K562 (cell line): ENCODE data around the gene LRRC27. TPM values are rescaled to one million over a fixed set of nuclear protein-coding genes. Genes with fewer than 3 reads are reported as not detected.

Experiments
- ATAC-seq: fragments of 200-7000 bp; cut with Tn5 transposase; 3 replicates; pipeline ENCODE4 v1.9.1; 2020; ENCODE audit warnings: moderate library complexity
- BruUV-seq: library from RNA; stranded (reverse); fragments of 400-500 nt; replicated peaks from 2 replicates; lab custom pipeline; 2021; lab: Mats Ljungman, UMichigan
- CTCF ChIA-PET: fragments of 300-600 bp; formaldehyde crosslinking; extraction: SDS; loops from one replicate; lab custom pipeline; 2021; ENCODE audit warnings: low intra/inter-chr PET ratio; lab: Yijun Ruan, JAX
- POLR2A ChIA-PET: fragments of 300-600, 350-650 bp; sonication (Branson Sonifier 250); formaldehyde crosslinking; extraction: SDS; loops from one replicate; lab custom pipeline; 2021; ENCODE audit warnings: antibody characterized with exemption, inconsistent platforms; lab: Yijun Ruan, JAX
- DNase-seq, 4 experiments: peaks; one replicate each; pipeline versions ENCODE4 v3.0.0 to v3.0.0-alpha.2; 2011 to 2018; ENCODE audit warnings: low spot score in 3 of 4, mixed read lengths in 3 of 4; ENCODE audit errors: extremely low read depth in 1 of 4
- FAIRE-seq: peaks from 2 replicates; lab custom pipeline; 2011; peaks lifted over from hg19 to GRCh38; lab: Jason Lieb, UNC
- H2AFZ ChIP-seq: 2 replicates; pipeline ENCODE4 v1.6.0; 2011; ENCODE audit warnings: low read depth, low read length, control low read depth, inconsistent platforms
- H3K27ac ChIP-seq: fragments of 200-600 bp; 3 replicates; pipeline ENCODE4 v1.8.0; 2011; ENCODE audit warnings: low read depth, mild to moderate bottlenecking, control low read depth, inconsistent platforms, low read length, moderate library complexity, mixed read lengths; ENCODE audit errors: extremely low read depth
- H3K27me3 ChIP-seq, 2 experiments: fragments of 300-600 bp in 1 of 2; 2 replicates in 1 of 2; 3 replicates in 1 of 2; pipeline versions ENCODE4 v1.6.0 to v1.8.0; 2011; ENCODE audit warnings: inconsistent platforms in 2 of 2, low read length in 2 of 2, mild to moderate bottlenecking in 1 of 2, mixed read lengths in 1 of 2, moderate library complexity in 1 of 2; ENCODE audit not compliant: control insufficient read depth in 2 of 2, insufficient read depth in 2 of 2
- H3K36me3 ChIP-seq: fragments of 300-600 bp; 3 replicates; pipeline ENCODE4 v1.8.0; 2011; ENCODE audit warnings: mild to moderate bottlenecking, low read length, inconsistent platforms; ENCODE audit not compliant: control insufficient read depth, insufficient read depth
- H3K4me1 ChIP-seq, 2 experiments: fragments of 200-600 bp in 1 of 2; replicated peaks in 1 of 2; 2 replicates in 1 of 2; 3 replicates in 1 of 2; pipeline versions ENCODE4 v1.5.1 to v1.8.0; 2011; ENCODE audit warnings: inconsistent platforms in 2 of 2, low read length in 2 of 2, mild to moderate bottlenecking in 1 of 2, mixed read lengths in 1 of 2, moderate library complexity in 1 of 2; ENCODE audit not compliant: control insufficient read depth in 2 of 2, insufficient read depth in 2 of 2
- H3K4me2 ChIP-seq: 2 replicates; pipeline ENCODE4 v1.6.1; 2011; ENCODE audit warnings: low read length, control low read depth, inconsistent platforms, mixed read lengths; ENCODE audit not compliant: insufficient read depth
- H3K4me3 ChIP-seq: fragments of 200-600 bp; sonication (generic), shearing (Covaris generic); 2 replicates; pipeline ENCODE4 v1.5.1; 2016; ENCODE audit warnings: control low read depth, inconsistent platforms
- H3K79me2 ChIP-seq: fragments of 200-600 bp; 3 replicates; pipeline ENCODE4 v1.8.0; 2011; ENCODE audit warnings: low read length, inconsistent platforms; ENCODE audit not compliant: control insufficient read depth, insufficient read depth
- H3K9ac ChIP-seq, 2 experiments: 2 replicates each; pipeline versions ENCODE4 v1.6.0 to v1.6.1; 2011; ENCODE audit warnings: low read depth in 2 of 2, low read length in 2 of 2, control low read depth in 1 of 2, inconsistent platforms in 1 of 2, mild to moderate bottlenecking in 1 of 2, mixed read lengths in 1 of 2; ENCODE audit not compliant: insufficient read depth in 1 of 2
- H3K9me1 ChIP-seq: one replicate; pipeline ENCODE4 v1.6.0; 2011; ENCODE audit warnings: inconsistent platforms, mild to moderate bottlenecking, low read length, moderate library complexity; ENCODE audit not compliant: control insufficient read depth, insufficient read depth
- H3K9me3 ChIP-seq: replicated peaks from 2 replicates; pipeline ENCODE4 v1.5.1; 2011; ENCODE audit warnings: low read depth, low read length, inconsistent platforms; ENCODE audit not compliant: control insufficient read depth, insufficient read depth
- H4K20me1 ChIP-seq: replicated peaks from 2 replicates; pipeline ENCODE4 v1.6.1; 2011; ENCODE audit warnings: low read length, inconsistent platforms, mixed read lengths; ENCODE audit not compliant: control insufficient read depth, insufficient read depth
- RAD21 ChIP-seq, 2 experiments: fragments of 250-450 bp in 1 of 2; fragments of 450-650 bp in 1 of 2; sonication (Bioruptor Pico) in 1 of 2; formaldehyde crosslinking in 1 of 2; IDR thresholded peaks in 1 of 2; conservative IDR thresholded peaks in 1 of 2; 2 replicates each; pipeline versions ENCODE4 v1.4.0 to v1.8.0; 2020 to 2022; ENCODE audit warnings: mild to moderate bottlenecking in 2 of 2, moderate library complexity in 1 of 2
- SAFB ChIP-seq: fragments of 200-400 bp; formaldehyde crosslinking; IDR thresholded peaks from 2 replicates; pipeline ENCODE4 v1.6.1; 2017; ENCODE audit warnings: low read depth, low read length, borderline replicate concordance
- WGBS: fragments of 100-300 bp; shearing (Covaris generic); methylation state at CpG from one replicate; pipeline ENCODE4 v1.1.6; 2016; ENCODE audit warnings: low coverage, mixed read lengths; ENCODE audit not compliant: insufficient coverage; ENCODE audit errors: missing lambda C conversion rate; 5-methylcytosine and 5-hydroxymethylcytosine counted together
- in situ Hi-C: fragments of 300-500 bp; cut with MboI; formaldehyde crosslinking; loops from 4 replicates; pipeline ENCODE4 v1.15.0; 2018; ENCODE audit warnings: inconsistent platforms, mixed read lengths
- intact Hi-C: fragments of 100-400 bp; cut with micrococcal nuclease; formaldehyde crosslinking; loops from 2 replicates; pipeline ENCODE4 v1.14.2; 2022
- polyA plus RNA-seq, 8 experiments: library from polyadenylated mRNA; depleted of rRNA in 4 of 8; stranded (reverse) in 5 of 8; unstranded in 3 of 8; fragments of >200 nt; fragmentation: Nextera tagmentation in 2 of 8; fragmentation: Illumina TruSeq in 1 of 8; extraction: Ambion mirVana in 2 of 8; extraction: Trizol in 1 of 8; gene quantifications; 2 replicates each; pipeline versions ENCODE4 v1.2.1 to v1.2.3, GENCODE V29; 2011 to 2014; ENCODE audit warnings: inconsistent platforms in 1 of 8, missing spikeins in 1 of 8
- total RNA-seq, 7 experiments: library from RNA; depleted of rRNA in 6 of 7; stranded (reverse); fragments of >200 nt in 6 of 7; fragmentation: Illumina TruSeq in 2 of 7; extraction: Trizol in 2 of 7; gene quantifications; 2 replicates each; pipeline versions ENCODE4 v1.2.1 to v1.2.3, GENCODE V29; 2011 to 2021; ENCODE audit warnings: low replicate concordance in 1 of 7
- TF ChIP-seq, protein P1 (sequence below), 3 experiments: IDR thresholded peaks in 2 of 3; conservative IDR thresholded peaks in 1 of 3; 2 replicates each; pipeline ENCODE4 v1.5.1; 2011 to 2012; ENCODE audit warnings: low read length in 3 of 3, mild to moderate bottlenecking in 3 of 3, control low read depth in 2 of 3, improper control_type of control experiment in 1 of 3, inconsistent platforms in 1 of 3, low read depth in 1 of 3, mixed read lengths in 1 of 3, moderate library complexity in 1 of 3; ENCODE audit not compliant: insufficient read depth in 2 of 3

Gene LRRC27
- total and polyA plus RNA-seq, 9 of the 15 experiments (the other 6 are each of a cell fraction or from before 2014, with no cell fraction given) = 0.10 to 2.7 (median 1.4) TPM

DNA sequence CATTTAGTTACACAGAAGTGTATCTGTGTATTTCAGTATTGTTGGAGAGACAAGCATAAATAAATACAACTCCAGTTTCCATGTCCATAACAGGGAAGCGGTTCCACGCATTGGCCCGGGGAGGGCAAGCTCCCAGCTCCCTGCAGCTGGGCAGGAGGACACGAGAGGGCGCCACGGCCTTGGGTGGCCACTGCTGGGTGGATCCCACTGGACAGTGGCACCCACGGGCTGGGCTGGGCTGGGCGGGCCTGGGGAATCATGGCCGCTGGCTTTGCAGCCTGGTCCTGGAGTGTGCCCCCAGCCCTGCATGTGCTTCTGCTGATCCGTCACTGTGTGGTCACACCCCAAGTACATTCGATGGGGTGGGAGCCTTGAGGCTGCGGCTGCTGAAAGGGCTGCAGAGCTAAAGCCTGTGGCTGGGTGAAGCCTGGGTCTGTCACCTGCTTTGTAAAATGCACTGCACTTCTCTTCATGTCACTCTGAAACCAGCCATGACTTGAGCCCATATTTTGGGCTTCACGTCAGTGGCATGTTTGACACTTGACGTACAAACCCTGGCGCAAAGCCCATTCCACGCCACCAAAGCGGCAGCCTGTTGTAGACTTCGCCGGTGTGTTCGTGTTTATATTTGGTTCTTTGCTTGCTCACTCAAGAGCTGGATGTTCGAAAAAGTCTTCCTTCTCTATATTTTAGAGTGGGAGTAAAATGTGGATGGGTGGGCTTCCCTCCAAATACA lies 27.5 kb downstream of the LRRC27 start:
- in situ Hi-C loops (no loop called here), intact Hi-C loops (no loop called here)
- DNase-seq (peak; percentile 16 to 32 (median 27)), FAIRE-seq (no peak), ATAC-seq (peak; percentile 77)
- Histone ChIP-seq H3K4me1 (peaks cover 0 to 24% of the 10 kb centered on the region in 2 experiments; a peak in 2 of 5 replicates), H3K9me1 (no peaks in the 10 kb centered on the region), H3K9ac (no peak overlapping the region), H3K27me3 (no peaks in the 10 kb centered on the region; a peak in 1 of 5 replicates), H3K27ac (no peak overlapping the region), H4K20me1 (no peaks in the 10 kb centered on the region), H3K4me2 (no peak overlapping the region), H3K36me3 (no peaks in the 10 kb centered on the region), H3K4me3 (no peak overlapping the region), H3K79me2 (no peaks in the 10 kb centered on the region), H2AFZ (no peak overlapping the region), H3K9me3 (no peaks in the 10 kb centered on the region; the same call in 1 of the 2 replicates)
- ChIA-PET CTCF (interaction anchor here (0.5 kb wide), 1 partner anchor 139 kb away, joined by 3 read pairs; no protein-coding TSS in a partner anchor), POLR2A (no interaction called here)
- BruUV-seq = no TSS peak
- TF ChIP-seq SAFB (no peak), RAD21 (CRISPR knock-in tag; conservative IDR thresholded peaks at IDR 0.05 in 1 of 2, IDR thresholded peaks at IDR 0.05 in 1 of 2) (peak in 1 of 2 experiments; percentile 45; a peak in 2 of 4 replicates)
- TF ChIP-seq, protein P1, sequence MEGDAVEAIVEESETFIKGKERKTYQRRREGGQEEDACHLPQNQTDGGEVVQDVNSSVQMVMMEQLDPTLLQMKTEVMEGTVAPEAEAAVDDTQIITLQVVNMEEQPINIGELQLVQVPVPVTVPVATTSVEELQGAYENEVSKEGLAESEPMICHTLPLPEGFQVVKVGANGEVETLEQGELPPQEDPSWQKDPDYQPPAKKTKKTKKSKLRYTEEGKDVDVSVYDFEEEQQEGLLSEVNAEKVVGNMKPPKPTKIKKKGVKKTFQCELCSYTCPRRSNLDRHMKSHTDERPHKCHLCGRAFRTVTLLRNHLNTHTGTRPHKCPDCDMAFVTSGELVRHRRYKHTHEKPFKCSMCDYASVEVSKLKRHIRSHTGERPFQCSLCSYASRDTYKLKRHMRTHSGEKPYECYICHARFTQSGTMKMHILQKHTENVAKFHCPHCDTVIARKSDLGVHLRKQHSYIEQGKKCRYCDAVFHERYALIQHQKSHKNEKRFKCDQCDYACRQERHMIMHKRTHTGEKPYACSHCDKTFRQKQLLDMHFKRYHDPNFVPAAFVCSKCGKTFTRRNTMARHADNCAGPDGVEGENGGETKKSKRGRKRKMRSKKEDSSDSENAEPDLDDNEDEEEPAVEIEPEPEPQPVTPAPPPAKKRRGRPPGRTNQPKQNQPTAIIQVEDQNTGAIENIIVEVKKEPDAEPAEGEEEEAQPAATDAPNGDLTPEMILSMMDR (IDR thresholded peaks at IDR 0.05 in 2 of 3, conservative IDR thresholded peaks at IDR 0.05 in 1 of 3; ENCODE audit: insufficient read depth in 2 of 3, low read depth in 1 of 3, low read length in 3 of 3) = peak; percentile 38 to 52 (median 45); a peak in 4 of 6 replicates
- WGBS = 27% methylated on average over 16 of the region's 21 CpGs
